ENCODE measurements around the gene DEPDC5. TPM values are rescaled to one million over a fixed set of nuclear protein-coding genes. Genes with fewer than 3 reads are reported as not detected.

The DEPDC5 gene
- total RNA-seq, 1 donor from 2014 or later = 39.5 TPM

DNA sequence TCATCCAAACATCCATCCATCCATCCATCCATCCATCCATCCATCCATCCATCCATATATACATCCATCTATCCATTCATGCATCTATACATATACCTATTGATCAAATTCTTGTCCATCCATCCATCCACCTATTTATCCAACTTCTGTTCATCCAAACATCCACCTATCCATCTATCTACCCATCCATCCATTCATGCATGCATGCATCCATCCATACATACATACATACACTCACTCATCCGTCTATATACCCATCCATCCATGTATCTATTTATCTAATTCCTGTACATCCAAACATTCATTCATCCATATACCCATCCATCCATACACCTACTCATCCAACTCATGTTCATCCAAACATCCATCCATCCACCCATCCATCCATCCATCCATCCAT is 171.2 kb downstream of the DEPDC5 start:
- Mint-ChIP-seq H3K27me3 (ENCODE audit: low read depth) (peaks cover 2% of the 10 kb centered on the region), H3K4me3 (no peak overlapping the region), H3K9me3 (peaks cover 3% of the 10 kb centered on the region), H3K36me3 (ENCODE audit: low read depth) (no peaks in the 10 kb centered on the region), H3K4me1 (peaks cover 16% of the 10 kb centered on the region), H3K27ac (ENCODE audit: unreplicated experiment) (no peak overlapping the region)
- DNase-seq (ENCODE audit: low read depth, low spot score) = no peak
- TF ChIP-seq CTCF (conservative IDR thresholded peaks at IDR 0.05) = no peak

DNA sequence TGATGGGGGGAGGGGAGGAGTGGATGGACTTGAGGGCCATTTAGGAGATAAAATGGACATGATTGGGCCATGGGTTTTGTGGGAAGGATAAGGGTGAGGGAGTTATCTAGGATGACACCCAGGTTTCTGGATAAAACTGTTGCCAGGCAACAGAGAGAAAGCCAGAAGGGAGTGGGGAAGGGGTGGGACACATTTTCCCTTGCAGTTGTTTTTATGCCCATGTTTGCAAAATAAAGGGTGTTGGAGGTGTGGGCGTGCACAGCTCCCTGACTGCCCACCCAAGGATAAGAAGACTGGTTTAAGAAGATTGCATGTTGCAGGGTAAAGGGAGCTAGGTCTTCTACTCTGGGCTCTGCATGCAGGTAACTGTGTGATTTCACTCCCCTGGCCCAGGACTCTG is 172.2 kb downstream of the DEPDC5 start:
- Mint-ChIP-seq H3K36me3 (ENCODE audit: low read depth) (no peaks in the 10 kb centered on the region), H3K27me3 (ENCODE audit: low read depth) (peaks cover 2% of the 10 kb centered on the region), H3K4me1 (peaks cover 16% of the 10 kb centered on the region), H3K4me3 (no peak overlapping the region), H3K9me3 (peaks cover 3% of the 10 kb centered on the region), H3K27ac (ENCODE audit: unreplicated experiment) (no peak overlapping the region)
- TF ChIP-seq CTCF (conservative IDR thresholded peaks at IDR 0.05) = no peak
- DNase-seq (ENCODE audit: low read depth, low spot score) = no peak

DNA sequence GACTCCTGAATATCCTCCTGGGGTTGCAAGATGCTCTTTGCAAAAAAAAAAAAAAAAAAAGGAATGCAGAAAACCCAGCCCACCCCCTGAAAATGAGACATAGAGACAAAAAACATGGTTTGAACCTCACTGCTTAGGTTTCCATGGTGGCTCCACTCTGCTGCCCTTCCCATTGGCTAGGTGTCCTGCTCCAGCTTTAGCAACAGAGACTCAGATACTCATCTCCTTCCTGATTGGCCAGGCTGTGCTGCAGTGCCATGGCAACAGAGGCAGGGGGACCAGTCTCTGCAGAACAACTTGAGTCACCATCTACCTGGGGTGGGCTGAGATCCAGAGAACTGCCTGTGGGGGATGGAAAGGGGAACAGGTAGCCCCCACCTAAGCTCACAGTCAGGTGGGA is 173.2 kb downstream of the DEPDC5 start:
- Mint-ChIP-seq H3K36me3 (ENCODE audit: low read depth) (no peaks in the 10 kb centered on the region), H3K27ac (ENCODE audit: unreplicated experiment) (no peak overlapping the region), H3K9me3 (peaks cover 3% of the 10 kb centered on the region), H3K4me1 (peaks cover 16% of the 10 kb centered on the region), H3K4me3 (no peak overlapping the region), H3K27me3 (ENCODE audit: low read depth) (peaks cover 2% of the 10 kb centered on the region)
- DNase-seq (ENCODE audit: low read depth, low spot score) = no peak
- TF ChIP-seq CTCF (conservative IDR thresholded peaks at IDR 0.05) = no peak

DNA sequence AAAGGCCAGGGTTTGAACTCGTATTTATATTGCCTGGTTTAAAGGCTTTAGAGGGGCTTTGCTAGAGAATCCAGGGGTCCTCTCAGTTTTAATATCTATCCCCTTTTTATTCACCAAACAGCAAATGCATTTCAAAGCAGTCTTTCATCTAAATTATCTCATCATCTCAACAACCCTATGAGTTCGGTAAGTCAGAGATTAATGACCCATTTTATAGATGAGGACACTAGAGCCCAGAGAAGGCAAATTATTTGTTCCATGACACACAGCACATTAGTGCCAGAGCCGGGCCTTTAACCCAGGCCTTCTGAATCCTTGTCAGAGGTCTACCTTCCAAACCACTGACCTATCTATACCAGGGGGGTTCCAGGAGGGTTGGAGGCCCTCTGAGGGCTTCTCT is 173.7 kb downstream of the DEPDC5 start:
- no peaks in the 10 kb centered on the region for H3K36me3 Mint-ChIP-seq (ENCODE audit: low read depth)
- H3K4me1 Mint-ChIP-seq = peaks cover 16% of the 10 kb centered on the region
- H3K27me3 Mint-ChIP-seq (ENCODE audit: low read depth) = peaks cover 2% of the 10 kb centered on the region
- no peak overlapping the region for H3K27ac Mint-ChIP-seq (ENCODE audit: unreplicated experiment)
- peaks cover 3% of the 10 kb centered on the region for H3K9me3 Mint-ChIP-seq
- TF ChIP-seq CTCF (conservative IDR thresholded peaks at IDR 0.05) = no peak
- H3K4me3 Mint-ChIP-seq = no peak overlapping the region
- DNase-seq (ENCODE audit: low read depth, low spot score) = no peak

- H3K4me1 Mint-ChIP-seq = peaks cover 16% of the 10 kb centered on the region
- peak overlapping the region; percentile 96 for H3K27ac Mint-ChIP-seq (ENCODE audit: unreplicated experiment)
- no peaks in the 10 kb centered on the region for H3K36me3 Mint-ChIP-seq (ENCODE audit: low read depth)
- H3K4me3 Mint-ChIP-seq = no peak overlapping the region
- H3K9me3 Mint-ChIP-seq = peaks cover 3% of the 10 kb centered on the region
- no peak for DNase-seq (ENCODE audit: low read depth, low spot score)
- TF ChIP-seq CTCF (conservative IDR thresholded peaks at IDR 0.05) = no peak
- peaks cover 2% of the 10 kb centered on the region for H3K27me3 Mint-ChIP-seq (ENCODE audit: low read depth)
These were observed 175.5 kb downstream of the DEPDC5 start for GRCh38 chr22:31929167-31929930.

Data from neural crest cell (in vitro differentiated cells).